H9 (cell line): Measurements from ENCODE around the gene ICE1. TPM values are rescaled to one million over a fixed set of nuclear protein-coding genes. Genes with fewer than 3 reads are reported as not detected.

Experiments
- DNase-seq: peaks from one replicate; pipeline ENCODE4 v3.0.0-alpha.2; 2017
- H2AFZ ChIP-seq: one replicate; pipeline ENCODE4 v1.6.1; 2013; ENCODE audit warnings: mild to moderate bottlenecking, low read length, control low read depth, moderate library complexity
- H2AK5ac ChIP-seq: 2 replicates; pipeline ENCODE4 v1.6.1; 2013; ENCODE audit warnings: low read length, control low read depth, mixed read lengths; ENCODE audit not compliant: insufficient read length
- H2BK120ac ChIP-seq: one replicate; pipeline ENCODE4 v1.6.1; 2013; ENCODE audit warnings: low read depth, mild to moderate bottlenecking, low read length, control low read depth, inconsistent platforms; ENCODE audit not compliant: poor library complexity, severe bottlenecking
- H2BK12ac ChIP-seq: 2 replicates; pipeline ENCODE4 v1.6.1; 2013; ENCODE audit warnings: low read length, control low read depth, mixed read lengths, low read depth; ENCODE audit not compliant: insufficient read length
- H2BK15ac ChIP-seq: 2 replicates; pipeline ENCODE4 v1.6.1; 2013; ENCODE audit warnings: low read depth, low read length, control low read depth
- H2BK20ac ChIP-seq: one replicate; pipeline ENCODE4 v1.6.1; 2013; ENCODE audit warnings: low read depth, mild to moderate bottlenecking, low read length, control low read depth, inconsistent platforms; ENCODE audit not compliant: poor library complexity, severe bottlenecking
- H2BK5ac ChIP-seq: 2 replicates; pipeline ENCODE4 v1.6.1; 2013; ENCODE audit warnings: low read length, control low read depth, mixed read lengths; ENCODE audit not compliant: insufficient read length
- H3K14ac ChIP-seq: 2 replicates; pipeline ENCODE4 v1.6.1; 2013; ENCODE audit warnings: low read length, control low read depth; ENCODE audit not compliant: insufficient read depth
- H3K18ac ChIP-seq: 2 replicates; pipeline ENCODE4 v1.6.1; 2013; ENCODE audit warnings: low read depth, mild to moderate bottlenecking, mixed read lengths, low read length, control low read depth; ENCODE audit not compliant: insufficient read length
- H3K23ac ChIP-seq: 2 replicates; pipeline ENCODE4 v1.6.1; 2013; ENCODE audit warnings: low read length, control low read depth, mixed read lengths, low read depth; ENCODE audit not compliant: insufficient read length
- H3K23me2 ChIP-seq: 2 replicates; pipeline ENCODE4 v1.6.1; 2013; ENCODE audit warnings: low read depth, mild to moderate bottlenecking, mixed read lengths, low read length, control low read depth; ENCODE audit not compliant: insufficient read length, poor library complexity, severe bottlenecking
- H3K27ac ChIP-seq: 2 replicates; pipeline ENCODE4 v1.5.1; 2013; ENCODE audit warnings: low read length, control low read depth, mixed read lengths, low read depth; ENCODE audit not compliant: insufficient read length
- H3K27me3 ChIP-seq: 2 replicates; pipeline ENCODE4 v1.6.1; 2013; ENCODE audit warnings: low read length, control low read depth, inconsistent platforms; ENCODE audit not compliant: insufficient read depth
- H3K4ac ChIP-seq: 2 replicates; pipeline ENCODE4 v1.6.1; 2013; ENCODE audit warnings: low read depth, mild to moderate bottlenecking, control low read depth, inconsistent platforms, low read length, moderate library complexity
- H3K4me1 ChIP-seq: 2 replicates; pipeline ENCODE4 v1.6.1; 2013; ENCODE audit warnings: low read length, control low read depth, inconsistent platforms; ENCODE audit not compliant: insufficient read depth
- H3K4me2 ChIP-seq: 2 replicates; pipeline ENCODE4 v1.6.1; 2013; ENCODE audit warnings: low read length, control low read depth, mixed read lengths; ENCODE audit not compliant: insufficient read length, insufficient read depth
- H3K56ac ChIP-seq: 2 replicates; pipeline ENCODE4 v1.6.1; 2013; ENCODE audit warnings: low read depth, mild to moderate bottlenecking, mixed read lengths, low read length, control low read depth; ENCODE audit not compliant: insufficient read length
- H3K79me1 ChIP-seq: 2 replicates; pipeline ENCODE4 v1.6.1; 2013; ENCODE audit warnings: low read depth, mild to moderate bottlenecking, moderate library complexity, low read length, control low read depth, inconsistent platforms; ENCODE audit not compliant: insufficient read depth, poor library complexity, severe bottlenecking
- H3K79me2 ChIP-seq: 2 replicates; pipeline ENCODE4 v1.6.1; 2013; ENCODE audit warnings: low read length, control low read depth, inconsistent platforms; ENCODE audit not compliant: insufficient read depth
- H3K9ac ChIP-seq: 2 replicates; pipeline ENCODE4 v1.6.1; 2013; ENCODE audit warnings: low read length, control low read depth, mixed read lengths; ENCODE audit not compliant: insufficient read length; ENCODE audit errors: extremely low read depth
- H3K9me3 ChIP-seq: one replicate; pipeline ENCODE4 v1.6.1; 2013; ENCODE audit warnings: low read depth, low read length, inconsistent platforms; ENCODE audit not compliant: control insufficient read depth
- H3T11ph ChIP-seq: one replicate; pipeline ENCODE4 v1.6.1; 2013; ENCODE audit warnings: mild to moderate bottlenecking, low read length, control low read depth, inconsistent platforms
- H4K20me1 ChIP-seq: one replicate; pipeline ENCODE4 v1.6.1; 2013; ENCODE audit not compliant: control insufficient read depth, insufficient read length, insufficient read depth
- H4K5ac ChIP-seq: 2 replicates; pipeline ENCODE4 v1.6.1; 2013; ENCODE audit warnings: low read depth, mild to moderate bottlenecking, mixed read lengths, low read length, control low read depth; ENCODE audit not compliant: insufficient read length
- H4K8ac ChIP-seq: replicated peaks from 2 replicates; pipeline ENCODE4 v1.6.1; 2013; ENCODE audit warnings: low read length, control low read depth, mixed read lengths, low read depth; ENCODE audit not compliant: insufficient read length
- H4K91ac ChIP-seq: 2 replicates; pipeline ENCODE4 v1.6.1; 2013; ENCODE audit warnings: low read depth, mild to moderate bottlenecking, moderate library complexity, mixed read lengths, low read length, control low read depth; ENCODE audit not compliant: insufficient read length
- H3K27ac Mint-ChIP-seq, 3 experiments: 2 replicates in 2 of 3; 3 replicates in 1 of 3; pipeline ENCODE4 v1.8.0; 2020 to 2021; ENCODE audit warnings: mixed read lengths in 3 of 3, mild to moderate bottlenecking in 1 of 3, moderate library complexity in 1 of 3
- H3K27me3 Mint-ChIP-seq: 2 replicates; pipeline ENCODE4 v1.8.0; 2021; ENCODE audit warnings: low read depth, mild to moderate bottlenecking, moderate library complexity, mixed read lengths
- H3K36me3 Mint-ChIP-seq, 3 experiments: 2 replicates in 2 of 3; 3 replicates in 1 of 3; pipeline ENCODE4 v1.8.0; 2020 to 2021; ENCODE audit warnings: low read depth in 3 of 3, mixed read lengths in 3 of 3; ENCODE audit not compliant: insufficient read depth in 1 of 3
- H3K4me1 Mint-ChIP-seq, 2 experiments: 2 replicates each; pipeline ENCODE4 v1.8.0; 2020; ENCODE audit warnings: mixed read lengths in 2 of 2
- H3K4me3 Mint-ChIP-seq, 2 experiments: 2 replicates in 1 of 2; 3 replicates in 1 of 2; pipeline ENCODE4 v1.8.0; 2020 to 2021; ENCODE audit warnings: mild to moderate bottlenecking in 2 of 2, mixed read lengths in 2 of 2, moderate library complexity in 1 of 2
- H3K9me3 Mint-ChIP-seq, 2 experiments: 2 replicates in 1 of 2; 3 replicates in 1 of 2; pipeline ENCODE4 v1.8.0; 2020; ENCODE audit warnings: mild to moderate bottlenecking in 2 of 2, mixed read lengths in 2 of 2, moderate library complexity in 1 of 2
- CTCF ChIP-seq: fragments of 200-600 bp; sonication (generic); conservative IDR thresholded peaks from 3 replicates; pipeline ENCODE4 v1.8.0; 2021; ENCODE audit warnings: antibody characterized with exemption, mild to moderate bottlenecking
- WGBS: extraction: QIAGEN DNeasy Blood & Tissue Kit; methylation state at CpG from one replicate; pipeline ENCODE4 v1.1.7; 2013; ENCODE audit warnings: missing lambda C conversion rate, low lambda C conversion rate, mixed read lengths; ENCODE audit not compliant: insufficient read length; ENCODE audit errors: extremely low coverage; 5-methylcytosine and 5-hydroxymethylcytosine counted together
- total RNA-seq: library from RNA; stranded (reverse); gene quantifications from 2 replicates; pipeline ENCODE4 v1.2.1, GENCODE V29; 2021

Gene ICE1
- total RNA-seq, 1 experiment from 2014 or later, result 45.1 TPM

GRCh38 chr5:5511904-5512416 lies 89.5 kb downstream of the ICE1 start:
- Histone ChIP-seq H3K79me1 (no peaks in the 10 kb centered on the region), H2AK5ac (no peak overlapping the region), H2BK15ac (no peak overlapping the region), H3K23ac (no peak overlapping the region), H2AFZ (no peak overlapping the region), H4K8ac (no peak overlapping the region), H3K4me1 (no peaks in the 10 kb centered on the region), H3K56ac (no peak overlapping the region), H4K91ac (no peak overlapping the region), H2BK120ac (no peak overlapping the region), H3K79me2 (no peaks in the 10 kb centered on the region), H3K27me3 (no peaks in the 10 kb centered on the region), H2BK20ac (peak overlapping the region; percentile 45), H4K5ac (no peak overlapping the region), H2BK12ac (no peak overlapping the region), H3K9ac (no peak overlapping the region), H3K9me3 (peaks cover 9% of the 10 kb centered on the region), H3K14ac (no peak overlapping the region), H3K23me2 (no peaks in the 10 kb centered on the region), H3K18ac (no peak overlapping the region), H3T11ph (no peak overlapping the region), H3K27ac (no peak overlapping the region), H3K4me2 (no peak overlapping the region), H3K4ac (no peak overlapping the region), H2BK5ac (no peak overlapping the region), H4K20me1 (no peaks in the 10 kb centered on the region)
- TF ChIP-seq CTCF, result no peak
- Mint-ChIP-seq H3K27ac (peak overlapping the region in 1 of 3 experiments; percentile 38; a peak in 1 of 7 replicates), H3K4me1 (peaks cover 3 to 6% of the 10 kb centered on the region in 2 experiments; a peak in 1 of 4 replicates), H3K9me3 (peaks cover 29 to 39% of the 10 kb centered on the region in 2 experiments), H3K4me3 (no peak overlapping the region), H3K36me3 (peaks cover 27 to 36% (median 28%) of the 10 kb centered on the region in 3 experiments), H3K27me3 (peaks cover 4% of the 10 kb centered on the region)
- no peak for DNase-seq
- no CpG with 5 or more reads among the region's 11 CpGs for WGBS
